Forelimb muscle (tissue), 1 donor: ENCODE data around the gene TIMM17A. TPM values are rescaled to one million over a fixed set of nuclear protein-coding genes. Genes with fewer than 3 reads are reported as not detected.
"Not testable (repeated sequence)": the region's sequence is repeated elsewhere in the genome, so short reads cannot be mapped to it uniquely, and the experiment has no call there.

Experiments used
- DNase-seq: peaks from one replicate; pipeline ENCODE4 v3.0.0-alpha.2; 2013; ENCODE audit warnings: low read depth
- polyA plus RNA-seq: library from polyadenylated mRNA; unstranded; fragments of 120-200 nt; gene quantifications from one replicate; pipeline ENCODE4 v1.2.1, GENCODE V29; 2013; ENCODE audit not compliant: insufficient read length

Gene TIMM17A
- polyA plus RNA-seq, 1 donor = 36.5 TPM

DNA sequence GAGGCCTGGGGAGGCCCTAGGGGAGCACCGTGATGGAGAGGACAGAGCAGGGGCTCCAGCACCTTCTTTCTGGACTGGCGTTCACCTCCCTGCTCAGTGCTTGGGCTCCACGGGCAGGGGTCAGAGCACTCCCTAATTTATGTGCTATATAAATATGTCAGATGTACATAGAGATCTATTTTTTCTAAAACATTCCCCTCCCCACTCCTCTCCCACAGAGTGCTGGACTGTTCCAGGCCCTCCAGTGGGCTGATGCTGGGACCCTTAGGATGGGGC lies 60.3 kb downstream of the TIMM17A start:
- no peak for DNase-seq

GRCh38 chr1:202016022-202016810 lies 60.9 kb downstream of the TIMM17A start:
- no peak for DNase-seq

- DNase-seq = no peak
These were observed 61.8 kb downstream of the TIMM17A start for GRCh38 chr1:202016811-202017748.

DNA sequence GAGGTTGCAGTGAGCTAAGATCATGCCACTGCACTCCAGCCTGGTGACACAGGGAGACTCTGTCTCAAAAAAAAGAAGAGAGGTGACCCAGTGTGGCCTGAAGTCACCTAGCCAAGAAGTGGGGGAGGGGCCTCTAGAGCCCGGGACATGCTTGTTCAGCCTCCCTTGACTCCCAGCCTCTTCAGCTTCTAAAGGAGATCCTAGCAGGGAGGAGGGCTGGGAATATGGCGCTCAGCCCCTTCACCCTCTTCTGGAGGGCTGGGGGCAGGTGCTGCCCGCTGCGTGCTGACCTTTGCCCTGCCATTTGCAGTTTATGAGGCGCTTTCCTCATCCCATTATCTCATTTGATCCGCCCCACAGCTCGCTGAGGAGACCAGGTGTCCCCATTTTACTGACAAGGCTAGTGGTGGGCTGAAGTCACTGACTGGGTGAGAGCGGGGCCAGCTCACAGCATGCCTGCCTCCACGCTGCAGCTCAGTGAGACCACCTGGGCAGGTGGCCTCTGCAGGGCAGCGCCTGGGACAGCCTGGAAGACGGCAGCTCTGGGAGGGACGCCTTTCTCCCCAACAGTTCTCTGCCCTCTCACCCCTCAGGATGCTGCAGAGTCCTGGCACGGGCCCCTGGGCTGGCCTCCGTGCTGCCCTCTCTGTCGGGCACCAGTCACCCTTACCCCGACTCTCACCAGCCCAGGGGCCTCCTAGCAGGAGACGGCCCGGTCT lies 62.6 kb downstream of the TIMM17A start:
- DNase-seq = no peak

- no peak for DNase-seq
These were observed 63.3 kb downstream of the TIMM17A start for GRCh38 chr1:202018468-202019234.

GRCh38 chr1:202019235-202019558 lies 63.9 kb downstream of the TIMM17A start:
- not testable (repeated sequence) for DNase-seq

Other genes starting within 250 kb of the TIMM17A start
- gene IPO9, start 126.3 kb upstream of the TIMM17A start, polyA plus RNA-seq = 41.0 TPM
- gene SHISA4, start 66.6 kb upstream of the TIMM17A start, polyA plus RNA-seq = 97.2 TPM
- 48.7 TPM for gene LMOD1, start 9.0 kb upstream of the TIMM17A start, polyA plus RNA-seq
- gene RNPEP, start 27.1 kb downstream of the TIMM17A start, polyA plus RNA-seq = 18.6 TPM
- gene ELF3, start 55.1 kb downstream of the TIMM17A start, polyA plus RNA-seq = 0.20 TPM
- 0.08 TPM for gene GPR37L1, start 167.4 kb downstream of the TIMM17A start, polyA plus RNA-seq
- gene ARL8A, start 189.2 kb downstream of the TIMM17A start, polyA plus RNA-seq = 40.1 TPM
- 0.92 TPM for gene PTPN7, start 205.1 kb downstream of the TIMM17A start, polyA plus RNA-seq
- 0.65 TPM for gene LGR6, start 238.3 kb downstream of the TIMM17A start, polyA plus RNA-seq